Measurements from ENCODE around the gene MINDY2. TPM values are rescaled to one million over a fixed set of nuclear protein-coding genes. Genes with fewer than 3 reads are reported as not detected.

MINDY2 gene
- total RNA-seq, 1 experiment from 2014 or later: 6.8 TPM

GRCh38 chr15:58876306-58877106 is 105.4 kb downstream of the MINDY2 start:
- in situ Hi-C loops (cut with HindIII; ENCODE audit: low pct_unique_long_range_greater_than_20kb, low sequenced_read_pairs): no loop called here
- no peak for ATAC-seq
- no TSS peak for BruUV-seq (replicated peaks)
- no peak overlapping the region for H3K27ac ChIP-seq (ENCODE audit: low read length)
- CTCF ChIA-PET: no interaction called here
- intact Hi-C loops (cut with micrococcal nuclease; ENCODE audit: unreplicated experiment): loop anchor here (10.0 kb wide), 1 partner anchor 642 kb away; no protein-coding TSS in a partner anchor
- no peak overlapping the region for H3K4me3 ChIP-seq (ENCODE audit: low read depth in 2 of 2, low read length in 2 of 2)
- H3K9me3 ChIP-seq (ENCODE audit: control insufficient read depth, insufficient read depth, low read depth, low read length): no peaks in the 10 kb centered on the region
- H3K36me3 ChIP-seq (ENCODE audit: control insufficient read depth, insufficient read depth, low read length): peaks cover 13% of the 10 kb centered on the region
- DNase-seq (ENCODE audit: low read depth, low spot score): no peak
- no peaks in the 10 kb centered on the region for H3K4me1 ChIP-seq (ENCODE audit: control insufficient read depth, insufficient read depth, low read length)
- TF ChIP-seq TCF7L2 (IDR thresholded peaks at IDR 0.05; ENCODE audit: low read depth, low read length): no peak
- TF ChIP-seq POLR2AphosphoS5 (IDR thresholded peaks at IDR 0.05; ENCODE audit: low read depth, low read length): 0 out of 2 replicates have a peak, but pooled peaks have one; percentile 28
- no peak for TF ChIP-seq CTCF (IDR thresholded peaks at IDR 0.05)
- TF ChIP-seq, protein P1, sequence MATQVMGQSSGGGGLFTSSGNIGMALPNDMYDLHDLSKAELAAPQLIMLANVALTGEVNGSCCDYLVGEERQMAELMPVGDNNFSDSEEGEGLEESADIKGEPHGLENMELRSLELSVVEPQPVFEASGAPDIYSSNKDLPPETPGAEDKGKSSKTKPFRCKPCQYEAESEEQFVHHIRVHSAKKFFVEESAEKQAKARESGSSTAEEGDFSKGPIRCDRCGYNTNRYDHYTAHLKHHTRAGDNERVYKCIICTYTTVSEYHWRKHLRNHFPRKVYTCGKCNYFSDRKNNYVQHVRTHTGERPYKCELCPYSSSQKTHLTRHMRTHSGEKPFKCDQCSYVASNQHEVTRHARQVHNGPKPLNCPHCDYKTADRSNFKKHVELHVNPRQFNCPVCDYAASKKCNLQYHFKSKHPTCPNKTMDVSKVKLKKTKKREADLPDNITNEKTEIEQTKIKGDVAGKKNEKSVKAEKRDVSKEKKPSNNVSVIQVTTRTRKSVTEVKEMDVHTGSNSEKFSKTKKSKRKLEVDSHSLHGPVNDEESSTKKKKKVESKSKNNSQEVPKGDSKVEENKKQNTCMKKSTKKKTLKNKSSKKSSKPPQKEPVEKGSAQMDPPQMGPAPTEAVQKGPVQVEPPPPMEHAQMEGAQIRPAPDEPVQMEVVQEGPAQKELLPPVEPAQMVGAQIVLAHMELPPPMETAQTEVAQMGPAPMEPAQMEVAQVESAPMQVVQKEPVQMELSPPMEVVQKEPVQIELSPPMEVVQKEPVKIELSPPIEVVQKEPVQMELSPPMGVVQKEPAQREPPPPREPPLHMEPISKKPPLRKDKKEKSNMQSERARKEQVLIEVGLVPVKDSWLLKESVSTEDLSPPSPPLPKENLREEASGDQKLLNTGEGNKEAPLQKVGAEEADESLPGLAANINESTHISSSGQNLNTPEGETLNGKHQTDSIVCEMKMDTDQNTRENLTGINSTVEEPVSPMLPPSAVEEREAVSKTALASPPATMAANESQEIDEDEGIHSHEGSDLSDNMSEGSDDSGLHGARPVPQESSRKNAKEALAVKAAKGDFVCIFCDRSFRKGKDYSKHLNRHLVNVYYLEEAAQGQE (IDR thresholded peaks at IDR 0.05; ENCODE audit: insufficient read depth in 1 of 2, low read depth in 2 of 2, low read length in 1 of 2): no peak
- H3K27me3 ChIP-seq (ENCODE audit: control insufficient read depth, insufficient read depth, low read length): no peaks in the 10 kb centered on the region
- POLR2A ChIA-PET: no interaction called here

DNA sequence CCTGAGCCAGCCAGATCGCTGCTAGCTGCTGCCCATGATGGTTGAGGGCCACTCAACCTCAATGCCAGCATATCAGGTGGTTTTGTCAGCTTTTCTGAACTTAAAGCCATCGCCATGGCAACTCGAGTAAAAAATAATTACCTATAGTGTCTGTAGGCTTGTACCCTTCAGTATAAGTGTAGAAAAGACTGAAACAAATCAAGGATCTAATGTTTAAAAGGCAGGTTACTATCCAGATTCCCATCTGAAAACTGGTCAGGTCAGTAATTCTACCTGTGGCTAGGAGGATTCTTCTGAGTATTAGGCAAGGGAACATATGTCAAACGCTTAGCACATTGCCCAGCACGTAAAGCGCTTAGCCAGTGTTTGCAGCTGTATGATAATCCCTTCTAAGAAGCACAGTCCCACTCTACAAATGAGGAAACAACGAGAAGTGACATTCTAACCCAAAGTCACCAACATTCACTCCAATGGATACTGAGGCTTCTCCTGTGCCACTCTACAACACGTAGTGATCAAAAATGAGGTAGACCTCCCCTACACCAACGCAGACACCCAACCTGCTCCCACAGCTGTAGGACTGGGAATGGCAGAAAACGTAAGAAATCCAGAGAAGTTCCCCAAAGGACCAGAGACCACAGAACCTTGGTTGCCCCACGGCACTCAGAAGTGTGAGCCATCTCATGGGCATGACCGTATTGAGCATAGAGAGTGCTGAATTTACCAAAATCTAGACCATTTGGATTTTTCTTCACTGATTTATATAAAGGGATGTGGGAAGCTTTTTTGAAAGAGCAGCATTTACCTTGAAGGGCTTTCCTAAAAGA is 107.1 kb downstream of the MINDY2 start:
- no peak overlapping the region for H3K4me3 ChIP-seq (ENCODE audit: low read depth in 2 of 2, low read length in 2 of 2)
- POLR2A ChIA-PET: no interaction called here
- in situ Hi-C loops (cut with HindIII; ENCODE audit: low pct_unique_long_range_greater_than_20kb, low sequenced_read_pairs) (no loop called here), intact Hi-C loops (cut with micrococcal nuclease; ENCODE audit: unreplicated experiment) (loop anchor here (10.0 kb wide), 1 partner anchor 643 kb away; no protein-coding TSS in a partner anchor)
- BruUV-seq (replicated peaks): no TSS peak
- no peak for TF ChIP-seq POLR2AphosphoS5 (IDR thresholded peaks at IDR 0.05; ENCODE audit: low read depth, low read length)
- no peak for TF ChIP-seq TCF7L2 (IDR thresholded peaks at IDR 0.05; ENCODE audit: low read depth, low read length)
- TF ChIP-seq, protein P1 (IDR thresholded peaks at IDR 0.05; ENCODE audit: insufficient read depth in 1 of 2, low read depth in 2 of 2, low read length in 1 of 2): no peak
- no peak for TF ChIP-seq CTCF (IDR thresholded peaks at IDR 0.05)
- no peak for TF ChIP-seq SIN3A (IDR thresholded peaks at IDR 0.05; ENCODE audit: borderline replicate concordance, insufficient read depth, low read depth, low read length)
- H3K27me3 ChIP-seq (ENCODE audit: control insufficient read depth, insufficient read depth, low read length): no peaks in the 10 kb centered on the region
- no peaks in the 10 kb centered on the region for H3K9me3 ChIP-seq (ENCODE audit: control insufficient read depth, insufficient read depth, low read depth, low read length)
- ATAC-seq: no peak
- no peaks in the 10 kb centered on the region for H3K4me1 ChIP-seq (ENCODE audit: control insufficient read depth, insufficient read depth, low read length)
- CTCF ChIA-PET: no interaction called here
- no peak overlapping the region for H3K27ac ChIP-seq (ENCODE audit: low read length)
- no peak for DNase-seq (ENCODE audit: low read depth, low spot score)
- H3K36me3 ChIP-seq (ENCODE audit: control insufficient read depth, insufficient read depth, low read length): peaks cover 21% of the 10 kb centered on the region
